Dermis blood vessel endothelial cell (primary cell): Measurements from ENCODE around the gene MLN. TPM values are rescaled to one million over a fixed set of nuclear protein-coding genes. Genes with fewer than 3 reads are reported as not detected.
A peak's percentile ranks its signal among the peaks of the same experiment; 100 is the strongest.

ENCODE experiments used
- DNase-seq: peaks from one replicate; pipeline ENCODE4 v3.0.0; 2010
- total RNA-seq: library from RNA; depleted of rRNA; stranded (reverse); fragments of >200 nt; gene quantifications from 2 replicates; pipeline ENCODE4 v1.2.3, GENCODE V29; 2014

The MLN gene, protein sequence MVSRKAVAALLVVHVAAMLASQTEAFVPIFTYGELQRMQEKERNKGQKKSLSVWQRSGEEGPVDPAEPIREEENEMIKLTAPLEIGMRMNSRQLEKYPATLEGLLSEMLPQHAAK
- not detected in 2 replicates for total RNA-seq

DNA sequence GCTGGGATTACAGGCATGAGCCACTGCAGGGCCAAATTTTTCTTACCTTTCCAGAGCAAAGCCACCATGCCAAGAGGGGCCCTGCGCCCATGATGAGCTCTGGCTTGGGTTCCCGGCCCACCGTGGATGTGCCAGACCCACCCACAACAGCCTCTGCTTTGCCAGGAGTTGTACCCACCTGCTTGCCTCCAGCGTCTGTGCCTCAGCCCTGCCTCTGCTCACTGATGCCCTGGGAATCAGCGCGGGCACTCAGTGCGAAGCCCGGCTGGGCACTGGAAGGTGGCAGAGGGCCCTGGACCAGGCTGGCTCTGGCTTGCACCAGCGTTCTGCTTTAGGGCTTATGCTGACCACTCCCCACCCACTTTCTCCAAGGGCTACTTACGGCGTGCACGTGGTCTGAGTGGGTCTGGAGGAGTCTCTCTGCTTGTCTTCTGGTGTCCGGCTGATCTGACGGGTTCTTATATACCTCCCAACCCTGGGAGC lies at the start of gene MLN:
Gene MLN (minus strand): TSS at position 433 of the 483 bp plus-strand sequence. CDS start 2,840 bp downstream, outside the sequence.
- DNase-seq: no peak

DNA sequence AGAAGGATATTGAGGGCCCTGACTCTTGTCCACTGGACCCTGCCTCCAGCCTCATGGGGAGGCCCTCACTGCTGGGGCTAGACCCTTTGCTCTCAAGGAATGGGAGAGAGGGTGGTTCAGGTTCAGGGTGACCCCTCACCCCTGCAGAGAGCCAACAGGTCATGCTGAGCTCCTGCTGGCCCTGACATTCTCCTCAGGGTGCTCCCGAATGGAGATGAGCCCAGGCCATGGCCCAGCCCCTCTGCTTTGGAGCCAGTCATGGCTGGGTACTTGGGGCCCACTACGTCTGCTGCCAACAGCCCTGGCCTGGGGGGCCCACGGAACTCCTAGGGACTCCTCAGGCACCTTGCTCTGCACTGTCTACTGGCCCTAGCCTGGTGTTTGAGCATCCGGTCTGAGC lies 49.2 kb upstream of the MLN start:
- DNase-seq: no peak

DNA sequence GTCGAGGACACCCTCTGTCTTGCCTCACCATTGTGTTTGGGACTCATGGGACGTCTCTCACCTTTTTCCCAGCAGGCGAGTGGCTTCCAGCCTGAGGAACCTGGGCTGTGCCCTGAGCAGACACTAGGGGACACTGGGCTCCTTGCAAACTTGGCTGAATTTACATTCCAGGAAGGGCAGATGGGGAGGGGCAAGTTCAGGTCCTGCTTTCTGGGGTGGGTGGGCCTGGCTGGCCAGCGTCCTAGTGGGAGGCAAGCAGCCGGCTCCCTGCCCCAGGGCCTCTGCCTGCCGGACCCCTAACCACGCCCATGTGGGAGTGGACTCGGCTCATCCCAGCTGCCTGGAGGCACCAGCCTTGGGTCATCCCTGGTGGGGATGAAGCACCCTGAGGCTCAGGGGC lies 48.2 kb upstream of the MLN start:
- DNase-seq: peak; percentile 33

DNA sequence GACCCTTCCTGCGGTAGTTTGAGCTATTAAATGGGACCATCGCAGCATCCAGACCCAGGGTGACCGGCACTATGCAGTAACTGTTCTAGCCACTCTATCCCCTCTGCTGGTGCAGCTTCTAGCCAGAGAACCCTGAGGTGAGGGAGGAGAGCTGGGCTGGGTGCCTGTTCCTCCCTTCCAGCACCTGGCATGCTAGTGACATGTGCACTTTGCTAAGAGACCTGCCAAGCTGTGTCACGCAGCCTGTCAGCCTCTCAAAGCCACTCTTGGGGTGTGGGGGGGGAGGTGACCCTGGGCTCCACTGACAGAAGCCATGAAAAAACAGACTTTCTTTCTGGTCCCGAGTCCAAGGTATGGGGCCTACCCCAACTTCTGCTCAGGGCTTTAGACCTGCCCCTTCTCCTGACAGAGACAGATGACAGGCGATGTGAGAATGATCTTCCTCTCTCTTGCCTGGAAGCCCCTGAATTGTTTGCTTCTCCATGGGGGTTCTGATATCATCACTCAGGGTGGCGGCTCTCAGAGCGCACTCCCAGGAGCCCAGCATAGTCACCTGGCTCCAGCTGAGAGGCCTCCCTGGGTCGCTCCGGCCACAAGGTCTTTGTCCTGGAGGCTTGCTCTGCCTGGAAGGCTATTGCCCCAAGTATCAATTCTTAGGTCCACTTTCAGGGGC lies 47.2 kb upstream of the MLN start:
- DNase-seq: no peak

DNA sequence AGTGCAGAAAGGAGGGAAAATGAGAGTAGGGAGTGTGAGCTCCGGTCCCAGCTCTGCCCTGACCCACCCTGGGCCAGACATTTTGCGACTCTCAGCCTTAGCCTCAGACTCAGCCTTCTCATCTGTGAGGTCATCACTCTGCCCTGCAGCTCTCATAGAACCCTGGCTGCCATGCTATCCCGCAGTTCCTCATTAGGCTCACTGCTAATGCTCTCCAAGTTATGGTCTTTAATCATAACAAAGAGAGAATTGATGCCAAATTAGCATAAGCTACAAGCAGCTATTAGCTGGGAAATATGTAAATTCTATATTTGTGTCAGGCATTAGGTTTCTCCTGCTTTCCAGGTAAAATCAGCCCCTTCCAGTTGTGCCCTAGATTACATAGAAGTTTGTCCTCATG lies 46.5 kb upstream of the MLN start:
- DNase-seq: no peak

DNA sequence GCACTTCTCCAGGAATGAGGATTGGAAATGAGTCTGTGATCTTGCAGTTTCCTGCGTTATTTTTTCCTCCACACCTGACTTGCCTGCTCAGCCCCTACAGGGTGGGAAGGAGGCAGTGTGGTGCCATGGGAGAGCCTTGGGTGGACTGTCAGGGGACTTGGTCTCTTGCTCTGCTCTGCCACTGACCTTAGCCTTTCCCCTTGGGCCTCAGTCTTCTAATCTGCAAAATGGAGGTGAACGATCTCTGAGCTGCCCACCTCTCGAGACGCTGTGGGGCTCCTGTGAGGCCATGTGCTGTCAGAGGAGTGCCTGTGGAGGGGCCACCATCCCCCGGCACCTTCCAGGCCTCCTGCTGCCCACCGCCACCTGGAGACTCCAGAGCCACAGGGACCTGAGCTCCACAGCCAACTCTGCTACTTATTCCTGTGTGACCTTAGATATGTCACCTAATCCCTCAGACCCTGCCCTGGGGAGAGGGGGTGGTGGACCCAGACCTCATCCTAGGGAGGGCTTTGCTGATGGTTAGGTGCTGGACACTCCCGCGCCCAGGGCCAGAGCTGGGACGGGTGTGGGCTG lies 45.8 kb upstream of the MLN start:
- no peak for DNase-seq

DNA sequence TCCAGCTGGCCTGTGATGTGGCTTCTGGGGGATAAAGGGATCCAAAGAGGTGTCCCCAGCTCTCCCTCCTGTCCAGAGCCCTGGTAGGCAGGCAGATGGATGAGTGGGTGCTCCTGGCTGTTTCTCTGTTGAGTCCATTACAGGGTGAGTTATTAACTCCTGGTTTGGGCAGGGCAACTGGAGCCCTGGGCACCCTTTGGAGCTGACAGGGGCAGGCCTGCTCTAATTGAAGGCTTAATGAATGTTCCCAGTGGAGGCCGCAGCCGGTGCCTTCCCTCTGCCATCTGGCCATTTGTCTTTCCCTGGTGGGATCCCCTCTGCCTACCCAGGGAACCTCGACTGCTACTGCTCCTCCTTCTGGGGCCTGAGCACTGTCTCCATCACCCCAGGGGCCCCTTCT lies 44.7 kb upstream of the MLN start:
- DNase-seq: no peak

DNA sequence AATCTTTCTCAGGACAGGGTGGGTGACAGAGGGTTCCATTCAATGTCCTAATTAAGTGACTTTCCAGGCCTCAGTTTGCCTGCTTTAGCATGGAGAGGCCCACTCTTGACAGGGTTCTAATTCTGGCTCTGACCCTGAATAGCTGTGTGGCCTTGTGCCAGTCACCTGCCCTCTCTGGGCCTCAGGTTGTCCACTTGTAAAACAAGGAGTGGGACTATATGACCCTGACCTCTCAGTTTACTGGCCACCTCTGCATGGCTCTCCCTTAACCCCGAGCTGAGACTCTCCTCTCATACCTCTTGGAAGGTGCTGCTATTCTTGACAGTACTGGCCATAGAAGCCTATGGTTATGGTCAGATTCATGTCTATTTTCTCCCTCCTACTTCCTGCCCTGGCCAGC lies 44.1 kb upstream of the MLN start:
- DNase-seq: no peak

DNA sequence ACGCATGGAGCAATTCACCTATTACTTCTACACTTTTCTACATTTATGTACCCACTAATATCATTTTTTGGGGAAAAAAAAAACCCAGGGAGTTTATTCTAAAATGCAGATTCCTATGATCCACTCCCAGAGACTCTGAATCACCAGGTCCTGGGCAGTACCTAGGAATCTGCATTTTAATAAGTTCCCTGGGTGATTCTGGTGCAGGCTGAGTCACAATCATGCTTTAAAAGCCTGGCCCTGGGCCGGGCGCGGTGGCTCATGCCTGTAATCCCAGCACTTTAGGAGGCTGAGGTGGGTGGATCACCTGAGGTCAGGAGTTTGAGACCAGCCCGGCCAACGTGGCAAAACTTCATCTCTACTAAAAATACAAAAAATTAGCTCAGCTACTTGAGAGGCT lies 43.3 kb upstream of the MLN start:
- DNase-seq: no peak

DNA sequence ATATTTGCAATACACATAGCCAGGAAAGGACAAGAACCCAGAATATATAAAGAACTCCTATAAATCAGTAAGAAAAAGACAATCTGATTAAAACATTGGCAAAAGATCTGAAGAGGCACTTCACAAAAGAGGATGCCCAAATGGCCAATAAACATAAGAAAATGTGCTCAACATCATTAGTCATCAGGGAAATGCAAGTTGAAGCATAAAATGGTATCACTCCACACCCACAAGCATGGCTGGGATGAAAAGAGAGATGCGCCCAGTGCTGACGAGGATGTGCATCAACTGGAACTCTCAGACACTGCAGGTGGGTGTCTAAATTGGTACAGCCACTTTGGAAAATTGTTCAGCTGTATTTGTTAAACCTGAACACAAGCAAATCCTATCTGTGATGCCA lies 42.4 kb upstream of the MLN start:
- DNase-seq: no peak

DNA sequence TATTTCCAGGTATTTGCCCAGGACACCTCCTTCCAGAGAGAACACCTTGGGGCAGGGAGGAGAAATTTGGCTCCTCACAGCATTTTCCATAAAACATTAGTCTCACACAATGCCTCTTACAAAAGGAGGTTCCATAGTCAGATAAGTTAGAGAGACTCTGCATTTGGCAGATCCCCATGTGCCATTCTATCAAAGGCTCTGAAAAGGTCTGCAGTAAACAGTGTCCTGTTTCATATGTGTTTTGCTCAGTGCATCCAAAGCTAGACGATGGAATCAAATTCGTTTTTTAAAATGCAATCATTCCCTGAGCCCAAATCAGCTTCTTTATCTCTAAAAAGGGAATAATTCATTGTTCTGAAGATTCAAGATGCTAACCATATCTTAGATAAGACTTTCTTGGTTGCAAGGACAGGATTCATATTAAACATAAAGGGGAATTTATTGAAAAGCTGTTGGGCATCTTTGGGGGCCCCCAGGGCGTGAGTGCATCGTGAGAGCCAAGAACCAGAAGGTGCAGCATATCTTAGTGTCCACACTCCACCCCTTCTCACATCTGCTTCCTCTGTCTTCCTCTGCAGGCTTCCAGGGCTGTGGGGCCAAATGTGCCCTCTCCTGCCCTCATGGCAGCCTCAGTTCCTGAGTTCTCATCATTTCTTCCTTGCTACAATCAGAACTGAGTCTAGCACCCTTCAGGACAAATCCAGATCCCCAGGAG lies 41.4 kb upstream of the MLN start:
- no peak for DNase-seq

DNA sequence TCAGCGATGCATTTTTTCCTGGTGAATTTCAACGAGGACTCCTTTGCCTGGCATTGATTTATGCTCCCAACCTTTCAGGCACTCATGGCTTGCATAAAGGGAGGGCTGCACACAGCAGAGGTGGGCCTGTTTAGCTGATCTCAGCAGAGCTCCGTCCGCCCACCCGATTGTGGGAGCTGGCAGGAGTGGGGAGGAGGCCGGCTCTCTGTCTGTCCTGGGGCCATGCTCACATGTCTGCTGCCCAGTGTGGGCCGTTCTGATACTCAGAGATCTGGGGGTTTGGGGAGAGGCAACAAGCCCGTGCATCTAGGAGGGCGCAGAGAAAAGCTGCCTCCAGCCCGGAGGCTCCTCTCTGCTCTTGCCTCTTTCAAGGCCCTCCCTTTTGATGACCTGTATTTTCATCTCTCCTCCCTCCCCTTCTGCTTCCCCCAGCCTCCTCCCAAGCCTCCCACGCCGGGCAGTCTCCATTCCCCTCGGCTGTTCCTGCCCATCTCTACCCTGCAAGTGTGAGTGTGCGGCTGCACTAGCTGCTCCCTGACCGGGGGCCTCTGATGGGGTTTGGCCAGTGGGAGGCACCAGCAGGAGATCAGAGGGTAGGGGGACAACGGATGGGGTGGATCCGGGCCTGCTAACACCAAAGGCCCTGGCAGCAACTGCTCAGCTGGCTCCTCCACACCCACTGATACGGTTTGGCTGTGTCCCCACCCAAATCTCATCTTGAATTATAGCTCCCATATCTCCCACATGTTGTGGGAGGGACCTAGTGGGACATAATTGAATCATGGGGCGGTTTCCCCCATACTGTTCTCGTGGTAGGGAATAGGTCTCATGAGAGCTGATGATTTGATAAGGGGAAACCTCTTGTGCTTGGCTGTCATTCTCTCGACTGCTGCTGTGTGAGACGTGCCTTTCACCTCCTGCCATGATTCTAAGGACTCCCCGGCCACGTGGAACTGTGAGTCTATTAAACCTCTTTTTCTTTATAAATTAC lies 39.6 kb upstream of the MLN start:
- DNase-seq: no peak

DNA sequence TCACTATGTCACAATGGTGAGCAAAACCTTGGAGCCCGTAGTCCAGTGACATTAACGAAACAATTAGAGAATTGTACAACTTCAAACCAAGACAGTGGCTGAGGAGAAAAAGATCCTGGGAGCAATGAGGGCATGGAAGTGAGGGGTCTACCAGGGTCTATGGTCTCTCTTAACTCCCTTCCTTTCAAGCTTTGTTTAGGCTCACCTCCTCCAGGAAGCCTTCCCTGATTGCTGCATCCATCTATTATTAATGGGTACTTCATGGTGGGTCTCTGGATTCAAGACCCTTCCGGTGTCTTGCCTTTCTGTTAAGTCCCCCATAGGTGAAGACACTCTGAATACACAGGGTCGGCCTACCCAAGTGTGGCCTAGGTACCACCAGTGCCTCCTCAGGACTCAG lies 38.1 kb upstream of the MLN start:
- DNase-seq: no peak

DNA sequence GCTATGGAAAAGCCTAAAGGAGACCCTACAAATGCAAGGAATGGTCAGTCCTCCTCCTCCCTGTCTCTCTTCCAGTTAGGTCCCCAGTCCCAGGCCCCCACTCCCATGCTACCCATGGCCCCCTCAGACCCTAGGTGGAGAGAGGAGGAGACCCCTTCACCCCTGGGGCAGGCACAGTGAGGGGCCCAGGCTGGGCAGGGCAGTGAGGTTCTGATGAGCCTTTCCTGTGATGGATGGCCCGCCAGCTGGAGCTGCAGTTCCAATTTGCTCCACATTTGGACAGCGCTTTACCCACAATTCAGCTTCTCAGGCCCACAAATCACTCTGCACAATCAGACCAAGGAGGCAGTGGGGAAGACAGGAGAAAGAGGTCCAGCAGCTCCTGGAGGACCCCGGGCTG lies 37.3 kb upstream of the MLN start:
- no peak for DNase-seq

DNA sequence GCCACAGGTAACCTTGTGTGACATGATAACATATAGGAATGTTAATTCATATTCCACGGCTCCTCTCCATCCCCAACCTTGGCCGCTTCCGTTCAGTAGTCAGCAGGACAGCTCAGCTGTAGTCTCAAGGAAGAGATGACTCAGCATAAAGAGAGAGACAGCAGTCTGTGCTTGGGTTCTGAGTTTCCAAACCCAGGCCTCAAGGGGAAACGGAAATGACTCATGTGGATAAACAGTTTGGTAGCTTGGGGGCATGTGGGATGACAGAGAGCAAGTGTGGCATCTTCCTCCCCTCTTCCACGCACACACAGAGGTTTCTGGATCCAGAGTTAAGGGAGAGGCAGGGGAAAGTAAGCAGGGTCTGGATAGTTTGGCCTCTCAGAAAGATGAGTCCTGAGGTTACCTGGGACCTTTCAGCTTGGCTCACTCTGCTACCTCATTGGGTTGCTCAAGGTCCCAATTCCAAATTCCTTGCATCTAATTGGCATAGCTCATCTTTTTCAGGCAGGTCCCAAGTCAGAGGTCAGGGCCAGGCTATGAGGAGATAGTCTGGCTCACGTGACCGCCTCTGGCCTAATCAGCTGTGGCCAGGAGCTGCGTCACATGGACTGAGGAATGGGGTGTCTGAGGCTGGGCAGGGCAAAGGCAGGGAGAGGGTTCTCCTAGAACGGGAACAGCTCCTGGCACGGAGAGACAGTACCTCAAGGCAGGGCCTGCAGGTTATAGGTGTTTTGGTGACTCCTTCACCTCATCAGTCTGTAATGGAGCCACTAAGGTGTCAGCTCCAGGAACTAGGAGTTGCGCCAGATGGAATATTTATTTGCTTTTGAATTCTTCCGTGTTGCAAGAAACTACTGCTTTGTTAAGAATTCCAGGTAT lies 36.5 kb upstream of the MLN start:
- peak; percentile 90 for DNase-seq

DNA sequence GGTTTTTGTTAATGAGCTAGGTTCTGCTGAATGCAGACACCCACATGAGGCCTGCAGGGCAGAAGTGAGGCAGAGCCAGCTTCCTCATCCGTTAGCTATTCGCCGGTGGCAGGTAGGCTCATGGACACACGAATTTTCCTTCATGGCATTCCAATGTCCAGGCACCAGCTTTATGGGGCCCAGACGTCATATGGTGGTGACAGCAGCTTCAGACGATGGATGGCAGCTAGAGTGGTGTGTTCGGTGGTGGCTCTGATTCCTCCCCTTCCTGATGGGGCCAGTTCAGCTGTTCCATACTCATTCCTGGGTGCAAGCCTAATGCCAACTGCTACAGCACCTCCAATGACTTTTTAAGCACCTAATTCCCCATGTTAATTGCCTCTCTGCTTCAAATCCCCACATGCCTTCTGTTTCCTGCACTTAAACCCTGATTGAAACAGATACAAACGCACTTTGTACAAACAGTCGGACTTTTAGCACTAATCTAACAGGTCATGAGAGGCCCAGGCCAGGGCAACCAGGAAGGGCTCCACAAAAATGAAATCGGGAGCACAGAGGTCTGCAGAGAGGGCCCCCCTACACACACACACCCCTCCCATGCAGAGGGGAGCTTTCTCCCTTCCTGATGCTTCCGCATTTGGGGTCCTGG lies 35.7 kb upstream of the MLN start:
- DNase-seq: no peak

DNA sequence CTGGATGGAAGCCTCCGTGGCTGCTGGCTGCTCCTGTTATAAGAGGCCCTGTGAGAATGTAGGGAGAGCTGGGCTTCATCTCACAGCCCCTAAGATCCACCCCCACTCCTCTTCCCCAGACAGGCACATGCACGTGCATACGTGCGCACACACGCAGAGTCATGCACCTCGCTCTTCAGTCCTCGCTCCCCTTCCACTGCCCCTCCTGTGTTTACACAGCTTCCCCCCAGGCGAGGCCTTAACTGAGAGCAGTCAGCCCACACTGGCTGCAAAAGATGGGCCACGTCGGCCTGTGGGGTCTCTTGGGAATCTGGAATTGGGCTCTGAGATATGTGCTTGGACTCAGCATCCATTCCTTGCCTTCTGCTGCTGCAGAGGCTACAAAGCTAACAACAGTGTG lies 35.2 kb upstream of the MLN start:
- no peak for DNase-seq

DNA sequence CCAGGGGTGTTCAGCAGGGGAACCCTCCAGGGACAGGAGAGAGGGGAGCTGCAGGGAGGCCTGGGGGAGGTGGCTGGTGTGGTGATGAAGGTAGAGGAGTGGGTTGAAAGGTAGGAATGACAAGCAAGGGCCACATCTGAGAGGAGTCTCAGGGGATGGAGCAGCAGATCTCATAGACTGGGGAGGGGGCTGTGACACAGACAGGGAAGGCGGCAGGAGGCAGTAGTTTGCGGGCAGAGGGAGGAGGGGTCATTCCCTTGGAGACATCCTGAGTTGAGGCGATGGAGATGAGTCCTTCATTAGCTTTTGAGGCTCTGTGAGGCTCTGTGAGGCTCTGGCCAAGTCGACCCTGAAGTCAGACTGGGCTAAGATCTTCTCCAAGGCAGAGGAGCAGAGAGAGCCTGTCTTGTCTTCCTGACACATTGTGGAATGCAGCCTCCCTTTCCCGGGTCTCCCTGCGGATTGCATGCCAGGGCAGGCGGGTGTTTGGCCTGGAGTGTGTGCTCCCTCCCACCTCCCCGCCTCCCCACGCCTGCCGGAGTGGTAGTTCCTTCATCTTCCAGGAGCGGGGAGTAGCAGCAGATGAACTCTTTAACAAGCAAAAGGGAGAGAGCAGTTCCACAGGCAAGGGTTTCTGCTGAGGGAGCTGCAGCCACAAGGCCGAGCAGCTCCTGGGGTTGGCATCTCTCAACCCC lies 34.3 kb upstream of the MLN start:
- no peak for DNase-seq

DNA sequence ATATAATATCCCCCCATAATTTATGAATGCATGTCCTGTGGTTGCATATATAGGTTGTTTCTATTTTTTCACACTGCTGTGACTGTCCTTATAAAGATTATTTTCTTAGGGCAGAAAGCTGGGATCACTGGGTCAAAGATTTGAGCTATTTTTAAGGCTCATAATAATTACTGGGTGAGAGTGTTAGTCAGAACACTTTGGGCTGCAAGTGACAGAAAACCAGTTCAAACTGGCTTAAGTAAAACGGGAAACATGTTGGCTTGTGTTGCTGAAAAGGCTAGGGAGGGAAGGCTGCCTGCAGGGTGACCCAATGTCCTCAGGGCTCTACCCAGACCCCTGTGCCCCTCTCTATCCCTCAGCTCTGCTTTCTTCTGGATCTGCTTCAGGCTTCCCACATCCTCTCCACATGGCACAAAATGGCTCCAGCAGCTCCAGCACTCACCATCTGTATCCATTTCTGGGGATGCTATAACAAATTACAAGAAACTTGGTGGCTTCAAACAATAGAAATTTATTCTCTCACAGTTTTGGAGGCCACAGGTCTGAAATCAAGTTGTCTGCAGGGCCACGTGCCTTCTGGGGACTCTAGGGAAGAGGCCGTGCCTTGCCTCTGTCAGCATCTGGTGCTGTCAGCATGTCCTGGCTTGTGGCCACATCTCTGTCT lies 33.1 kb upstream of the MLN start:
- DNase-seq: no peak
